ENCODE data around the gene IMPG2. TPM values are rescaled to one million over a fixed set of nuclear protein-coding genes. Genes with fewer than 3 reads are reported as not detected.

IMPG2 gene
- total RNA-seq, 1 donor from 2014 or later = 0.03 TPM

- DNase-seq (ENCODE audit: low spot score) (no peak), ATAC-seq (no peak)
Observed at GRCh38 chr3:101278727-101279126, 41.6 kb downstream of the IMPG2 start.

- ATAC-seq (no peak), DNase-seq (ENCODE audit: low spot score) (no peak)
Observed at GRCh38 chr3:101273608-101274007, 46.8 kb downstream of the IMPG2 start.

GRCh38 chr3:101273156-101273555 lies 47.2 kb downstream of the IMPG2 start:
- DNase-seq (ENCODE audit: low spot score) = no peak
- ATAC-seq = no peak

- DNase-seq (ENCODE audit: low spot score) = no peak
- no peak for ATAC-seq
Observed at GRCh38 chr3:101271728-101272127, 48.6 kb downstream of the IMPG2 start.

GRCh38 chr3:101270149-101270548 lies 50.2 kb downstream of the IMPG2 start:
- DNase-seq (ENCODE audit: low spot score) = no peak
- no peak for ATAC-seq

- DNase-seq (ENCODE audit: low spot score) = no peak
- no peak for ATAC-seq
Observed at GRCh38 chr3:101268971-101269671, 51.3 kb downstream of the IMPG2 start.

- no peak for DNase-seq (ENCODE audit: low spot score)
- no peak for ATAC-seq
Observed at GRCh38 chr3:101268141-101268540, 52.2 kb downstream of the IMPG2 start.

GRCh38 chr3:101266566-101266965 lies 53.8 kb downstream of the IMPG2 start:
- DNase-seq (ENCODE audit: low spot score) (no peak), ATAC-seq (no peak)

GRCh38 chr3:101266071-101266470 lies 54.3 kb downstream of the IMPG2 start:
- no peak for ATAC-seq
- no peak for DNase-seq (ENCODE audit: low spot score)

GRCh38 chr3:101262393-101263240 lies 57.8 kb downstream of the IMPG2 start:
- no peak for DNase-seq (ENCODE audit: low spot score)
- ATAC-seq = no peak

GRCh38 chr3:101261506-101261905 lies 58.9 kb downstream of the IMPG2 start:
- DNase-seq (ENCODE audit: low spot score) (no peak), ATAC-seq (no peak)

GRCh38 chr3:101259485-101260341 lies 60.7 kb downstream of the IMPG2 start:
- DNase-seq (ENCODE audit: low spot score) (no peak), ATAC-seq (no peak)

- DNase-seq (ENCODE audit: low spot score) = no peak
- ATAC-seq = no peak
Observed at GRCh38 chr3:101256511-101256910, 63.9 kb downstream of the IMPG2 start.

GRCh38 chr3:101255441-101255840 lies 64.9 kb downstream of the IMPG2 start:
- ATAC-seq = no peak
- no peak for DNase-seq (ENCODE audit: low spot score)

- DNase-seq (ENCODE audit: low spot score) (no peak), ATAC-seq (no peak)
Observed at GRCh38 chr3:101253396-101253795, 67.0 kb downstream of the IMPG2 start.

GRCh38 chr3:101252945-101253344 lies 67.4 kb downstream of the IMPG2 start:
- no peak for DNase-seq (ENCODE audit: low spot score)
- ATAC-seq = no peak

GRCh38 chr3:101252307-101252706 lies 68.1 kb downstream of the IMPG2 start:
- ATAC-seq = peak; percentile 33
- no peak for DNase-seq (ENCODE audit: low spot score)

- no peak for ATAC-seq
Observed at GRCh38 chr3:101251441-101251840, 68.9 kb downstream of the IMPG2 start.

GRCh38 chr3:101249522-101249921 lies 70.9 kb downstream of the IMPG2 start:
- DNase-seq (ENCODE audit: low spot score) (no peak), ATAC-seq (no peak)

More at GRCh38 chr3:101251441-101251840, 68.9 kb downstream of the IMPG2 start:
- DNase-seq (ENCODE audit: low spot score) = no peak

GRCh38 chr3:101248736-101249135 lies 71.6 kb downstream of the IMPG2 start:
- DNase-seq (ENCODE audit: low spot score) (no peak), ATAC-seq (peak; percentile 19)

- DNase-seq (ENCODE audit: low spot score) = no peak
- no peak for ATAC-seq
Observed at GRCh38 chr3:101244212-101244575, 76.2 kb downstream of the IMPG2 start.
